ENCODE results near the gene DUSP5.
"Not testable (repeated sequence)": the region's sequence is repeated elsewhere in the genome, so short reads cannot be mapped to it uniquely, and the experiment has no call there.

Gene DUSP5

DNA sequence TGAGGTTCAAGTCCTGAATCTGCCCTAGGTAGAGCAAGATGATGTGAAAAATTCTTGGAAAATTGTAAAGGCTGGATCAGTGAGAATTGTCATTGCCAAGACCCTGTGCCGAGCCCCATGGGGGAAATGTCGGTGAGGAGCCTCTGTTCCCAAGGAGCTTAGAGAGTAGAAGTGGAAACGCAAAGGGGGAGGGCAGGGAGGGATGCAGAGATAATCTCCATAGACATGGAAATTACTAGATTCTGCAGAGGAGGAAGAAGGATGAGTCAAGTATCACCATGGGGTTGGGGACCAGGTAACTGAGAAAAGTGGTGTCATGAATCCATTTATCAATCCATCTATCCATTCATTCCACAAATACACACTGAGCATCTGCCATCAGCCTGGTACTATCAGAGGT lies 26.0 kb downstream of the DUSP5 start:
- no peak for DNase-seq

DNA sequence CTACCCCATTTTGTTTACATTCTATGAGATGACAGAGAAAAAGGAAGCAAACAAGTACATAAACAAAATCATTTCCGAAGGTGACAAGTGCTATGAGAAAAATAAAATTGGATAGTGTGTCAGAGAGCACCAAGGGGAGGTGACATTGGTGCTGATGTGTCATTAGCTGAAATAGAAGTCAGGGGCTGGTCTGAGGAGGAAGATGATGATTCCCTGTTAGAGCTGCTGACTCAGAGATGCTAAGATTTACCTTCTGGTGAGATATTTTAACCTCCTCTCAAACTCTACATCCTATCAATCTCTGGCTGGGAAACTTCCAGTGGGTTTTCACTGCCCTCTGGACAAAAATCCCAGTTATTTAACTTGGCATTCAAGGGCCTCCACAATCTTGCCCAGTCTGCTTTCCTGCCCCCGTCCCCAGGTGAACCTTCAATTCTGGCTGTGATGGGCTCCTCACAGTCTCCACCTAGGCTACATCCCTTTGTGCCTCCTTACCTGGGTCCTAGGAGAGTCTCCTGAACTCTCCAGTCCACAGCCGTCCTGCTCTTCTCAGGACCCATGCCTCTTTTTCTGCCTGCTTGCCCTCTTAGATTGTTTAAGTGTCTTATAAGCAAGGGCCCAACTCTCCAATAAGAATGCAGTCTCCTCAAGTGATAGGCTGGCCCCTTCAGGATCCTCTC lies 26.6 kb downstream of the DUSP5 start:
- no peak for DNase-seq

DNA sequence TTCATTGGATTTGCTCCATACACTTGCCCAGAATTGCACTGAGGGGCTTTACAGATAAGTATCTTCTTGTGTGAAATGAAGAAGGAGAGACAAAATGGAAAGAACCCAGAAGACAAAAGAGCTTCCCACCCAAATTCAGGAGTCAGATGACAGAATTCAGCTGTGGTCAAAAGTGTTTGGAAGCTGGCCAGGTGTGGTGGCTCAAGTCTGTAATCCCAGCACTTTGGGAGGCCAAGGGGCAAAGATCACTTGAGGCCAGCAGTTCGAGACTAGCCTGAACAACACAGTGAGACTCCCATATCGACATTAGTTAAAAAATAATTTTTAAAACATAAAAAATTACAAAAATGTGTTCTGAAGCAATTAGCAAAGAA lies 27.1 kb downstream of the DUSP5 start:
- no peak for DNase-seq

DNA sequence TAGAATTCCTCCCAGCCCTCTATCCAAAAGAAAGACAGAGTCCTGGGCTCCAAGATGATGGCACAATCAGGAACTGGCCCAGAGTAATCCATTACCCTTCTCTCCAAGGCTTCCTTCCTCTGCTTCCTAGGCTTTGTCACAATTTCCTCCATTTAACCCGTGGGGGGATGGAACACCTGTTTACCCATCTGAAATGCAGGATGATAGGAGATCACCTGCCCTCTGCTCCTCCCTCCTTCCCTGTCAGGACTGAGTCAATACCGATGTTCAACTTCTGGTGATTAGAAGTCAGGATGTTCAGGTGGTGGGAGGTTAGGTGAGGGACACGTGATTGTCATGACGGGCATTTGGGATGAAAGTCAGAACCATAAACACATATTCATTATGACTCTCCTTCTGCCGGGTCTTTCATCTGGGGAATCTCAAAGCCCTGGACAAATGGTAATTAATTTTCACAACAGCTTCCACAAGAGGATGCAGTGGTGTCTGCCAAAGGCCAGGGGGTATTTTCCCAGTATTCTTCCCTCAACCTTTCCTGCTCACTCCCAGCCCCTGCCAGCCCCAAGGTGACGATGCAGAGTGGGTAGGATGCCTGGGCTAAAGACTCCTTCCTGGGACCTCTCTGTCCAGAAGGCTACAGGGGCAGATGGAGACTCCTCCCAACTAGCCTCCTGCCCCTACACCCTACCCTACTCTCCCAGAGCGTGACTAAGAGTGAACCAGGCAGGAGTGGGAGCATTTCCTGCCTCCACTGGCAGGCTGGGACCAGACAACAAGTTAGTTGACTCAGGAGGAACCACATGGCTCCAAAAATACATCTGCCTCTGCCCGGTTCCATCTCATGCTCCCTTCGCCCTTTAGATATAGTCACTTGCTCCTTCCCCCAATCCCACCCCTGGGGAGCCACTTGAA lies 27.9 kb downstream of the DUSP5 start:
- peak; percentile 76 to 88 (median 85) for DNase-seq

- peak in 2 of 3 donors; percentile 63 to 65 for DNase-seq
Measured at GRCh38 chr10:110527731-110528171, 30.0 kb downstream of the DUSP5 start.

GRCh38 chr10:110528224-110528996 lies 30.7 kb downstream of the DUSP5 start:
- DNase-seq, result no peak

DNA sequence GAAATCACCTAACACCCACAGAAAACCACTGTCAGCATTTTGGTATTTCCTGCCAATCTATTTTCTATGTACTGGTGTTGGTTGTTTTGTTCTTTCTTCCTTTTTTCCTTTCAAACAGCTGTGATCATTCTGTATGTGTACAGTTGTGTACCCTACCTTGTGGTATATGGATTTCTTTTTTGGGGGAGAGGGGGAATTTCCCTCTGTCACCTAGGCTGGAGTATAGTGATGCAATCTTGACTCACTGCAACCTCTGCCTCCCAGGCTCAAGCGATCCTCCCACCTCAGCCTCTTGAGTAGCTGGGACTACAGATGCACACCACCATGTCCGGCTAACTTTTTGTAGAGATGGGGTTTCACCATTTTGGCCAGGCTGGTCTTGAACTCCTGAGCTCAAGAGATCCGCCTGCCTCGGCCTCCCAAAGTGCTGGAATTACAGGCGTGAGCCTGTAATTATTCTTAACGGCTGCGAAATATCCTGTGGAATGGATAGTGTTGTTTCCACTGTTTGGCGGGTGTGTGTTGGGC lies 31.4 kb downstream of the DUSP5 start:
- not testable (repeated sequence) for DNase-seq

GRCh38 chr10:110529596-110530011 lies 31.9 kb downstream of the DUSP5 start:
- DNase-seq, result peak in 1 of 3 donors; percentile 40

GRCh38 chr10:110530131-110530831 lies 32.6 kb downstream of the DUSP5 start:
- peak in 2 of 3 donors; percentile 16 to 58 for DNase-seq

GRCh38 chr10:110531687-110532086 lies 34.0 kb downstream of the DUSP5 start:
- DNase-seq, result peak in 1 of 3 donors; percentile 18

- DNase-seq, result peak in 1 of 3 donors; percentile 22
Measured at GRCh38 chr10:110532628-110533027, 34.9 kb downstream of the DUSP5 start.

GRCh38 chr10:110533149-110533548 lies 35.4 kb downstream of the DUSP5 start:
- peak; percentile 78 to 82 (median 81) for DNase-seq

- DNase-seq, result no peak
Measured at GRCh38 chr10:110534571-110534970, 36.9 kb downstream of the DUSP5 start.

- peak; percentile 95 to 98 (median 97) for DNase-seq
Measured at GRCh38 chr10:110535958-110536891, 38.5 kb downstream of the DUSP5 start.

DNA sequence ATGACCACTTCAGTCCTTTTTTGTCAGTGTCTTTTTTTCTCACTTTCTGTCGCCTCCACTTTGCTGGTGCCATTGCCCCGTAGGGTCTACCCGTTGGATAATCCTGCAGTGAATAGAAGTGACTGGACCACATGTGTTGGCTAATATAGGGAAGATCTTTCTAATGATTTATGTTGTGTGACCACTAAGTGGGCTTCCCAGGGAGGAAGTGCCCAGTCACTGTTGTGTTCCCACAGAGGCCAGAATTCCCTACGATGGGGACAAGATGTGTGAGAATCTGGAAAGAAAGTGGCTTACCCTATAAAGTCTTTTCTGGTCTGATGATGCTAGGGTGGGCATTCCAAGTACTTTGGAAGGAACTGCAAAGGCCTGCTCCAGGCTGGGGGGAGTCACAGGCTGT lies 41.4 kb downstream of the DUSP5 start:
- peak; percentile 72 to 88 (median 76) for DNase-seq

- peak in 1 of 3 donors; percentile 54 for DNase-seq
Measured at GRCh38 chr10:110540031-110540430, 42.3 kb downstream of the DUSP5 start.

- peak; percentile 80 to 85 (median 84) for DNase-seq
Measured at GRCh38 chr10:110544958-110545537, 47.3 kb downstream of the DUSP5 start.

DNA sequence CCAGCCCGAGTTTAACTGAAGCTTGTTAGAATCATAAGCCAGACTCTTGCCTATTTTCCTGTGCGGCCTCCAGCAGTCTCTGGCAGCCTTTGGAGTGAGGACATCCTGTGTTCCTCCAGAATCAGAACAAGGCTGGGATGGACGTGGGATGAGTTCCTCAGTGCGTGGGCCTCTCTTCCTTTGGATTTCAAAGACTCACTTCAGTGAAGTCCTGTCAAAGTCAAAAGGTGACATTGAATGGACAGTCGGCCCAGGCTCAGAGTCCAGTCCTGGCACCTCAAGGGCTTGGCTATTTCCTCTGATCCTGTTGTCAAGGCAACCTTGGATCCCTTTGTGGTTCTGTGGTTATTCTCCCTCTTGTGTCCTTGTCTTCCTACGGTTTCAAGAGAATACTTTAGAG lies 48.4 kb downstream of the DUSP5 start:
- DNase-seq, result no peak

DNA sequence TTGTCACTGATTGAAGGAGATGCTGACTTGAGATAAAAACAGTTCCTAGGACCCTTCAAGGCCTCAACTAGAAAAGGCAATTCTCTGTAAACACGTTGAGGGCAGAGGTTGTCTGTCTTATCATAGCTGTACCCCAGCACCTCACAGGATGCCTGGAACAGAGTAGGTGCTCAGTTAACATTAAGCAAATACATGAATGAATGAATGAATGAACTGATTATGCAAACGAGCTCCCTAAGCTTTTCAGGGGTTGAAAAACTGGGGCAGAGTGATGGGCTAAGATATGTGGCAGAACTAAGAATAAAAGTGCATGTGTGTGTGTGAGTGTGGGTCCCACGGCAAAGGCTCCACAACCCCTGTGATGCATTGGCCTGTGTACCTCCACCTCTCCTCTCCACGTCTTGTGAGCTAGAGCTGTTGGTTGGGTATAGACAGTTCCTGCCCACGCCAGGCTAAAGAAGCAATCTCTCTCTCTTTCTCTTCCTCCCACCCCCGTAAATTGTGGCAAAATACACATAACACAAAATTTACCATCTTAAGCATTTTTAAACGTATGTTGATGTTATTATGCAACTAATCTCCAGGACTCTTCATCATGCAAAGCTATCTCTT lies 48.9 kb downstream of the DUSP5 start:
- DNase-seq, result peak in 1 of 3 donors; percentile 46

DNA sequence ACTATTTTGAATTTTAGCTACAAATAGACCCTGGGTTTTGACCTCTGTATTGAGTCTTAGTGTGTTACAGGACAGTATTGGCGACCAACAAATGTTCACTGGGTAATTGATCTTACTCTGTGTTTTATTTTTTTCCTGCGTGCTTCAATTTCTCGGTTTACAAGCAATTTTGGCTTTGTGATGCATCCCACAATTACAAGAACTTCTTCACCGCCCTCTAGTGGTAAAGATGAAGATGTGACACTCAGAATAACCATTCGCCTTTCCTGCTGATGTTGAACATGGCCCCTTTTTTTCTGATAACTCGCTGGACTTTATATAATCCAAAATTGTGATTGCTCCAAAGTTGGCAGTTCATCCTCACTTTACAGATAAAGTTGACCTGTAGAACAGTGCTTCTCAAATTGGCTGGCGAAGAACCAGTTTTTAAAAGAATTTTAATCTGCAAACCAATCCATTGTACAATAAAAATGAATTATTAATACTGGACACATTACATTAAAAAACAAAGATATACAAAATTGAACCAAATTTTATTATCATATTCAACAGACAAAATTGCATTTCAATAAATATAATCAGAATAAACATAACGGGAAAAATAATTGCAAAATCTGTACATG lies 49.5 kb downstream of the DUSP5 start:
- peak; percentile 64 to 91 (median 87) for DNase-seq

All from suppressor macrophage treated with lipopolysaccharide for 1 hour (primary cell).